ENCODE results near the gene EHF. TPM values are rescaled to one million over a fixed set of nuclear protein-coding genes. Genes with fewer than 3 reads are reported as not detected.

The EHF gene
- polyA plus RNA-seq, 1 of the 3 experiments (the other 2 are of a cell fraction): not detected

DNA sequence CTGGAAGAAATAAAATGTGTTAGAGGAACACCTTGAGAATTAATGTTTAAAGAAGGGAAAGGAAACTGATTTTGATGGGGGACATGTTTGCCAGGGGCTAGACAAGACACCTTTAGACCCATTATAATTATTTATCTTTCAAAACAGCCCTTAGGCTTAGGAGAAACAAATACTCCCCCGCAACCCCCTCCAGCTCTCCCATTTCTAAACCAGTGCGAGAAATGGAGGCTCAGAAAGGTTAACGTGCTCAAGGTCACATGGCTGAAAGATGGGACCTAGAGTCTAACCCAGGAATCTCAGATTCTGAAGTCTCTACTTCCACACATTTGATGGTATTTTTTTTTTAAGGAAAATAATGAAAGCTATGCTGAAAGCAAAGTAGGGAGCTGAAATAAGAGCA, 18.0 kb downstream of the EHF start:
- CTCF ChIA-PET: interaction anchor here (0.5 to 1.1 kb wide), 3 partner anchors 53 to 1004 kb away, joined by 3 to 4 read pairs (median 3); no protein-coding TSS in a partner anchor
- Histone ChIP-seq H2AFZ (ENCODE audit: low read depth) (no peak overlapping the region), H3K4me2 (no peak overlapping the region), H4K20me1 (ENCODE audit: insufficient read depth) (no peaks in the 10 kb centered on the region), H3K27ac (ENCODE audit: low read depth in 2 of 2, low read length in 1 of 2) (no peak overlapping the region), H3K27me3 (ENCODE audit: insufficient read depth) (no peaks in the 10 kb centered on the region; the same call in 1 of the 2 replicates), H3K9me3 (no peaks in the 10 kb centered on the region), H3K4me3 (ENCODE audit: low read depth in 2 of 2, low read length in 1 of 2) (no peak overlapping the region), H3K9ac (no peak overlapping the region), H3F3A (replicated peaks; ENCODE audit: insufficient read depth) (no peaks in the 10 kb centered on the region), H3K9me2 (no peaks in the 10 kb centered on the region), H3K36me3 (replicated peaks in 1 of 2; ENCODE audit: control insufficient read depth in 1 of 2, insufficient read depth in 2 of 2, low read length in 1 of 2) (no peaks in the 10 kb centered on the region), H3K4me1 (ENCODE audit: control insufficient read depth in 1 of 2, insufficient read depth in 2 of 2, low read depth in 1 of 2, low read length in 1 of 2) (peaks cover 3 to 5% of the 10 kb centered on the region in 2 experiments; a peak in 3 of 4 replicates), H3K79me2 (ENCODE audit: insufficient read depth) (no peaks in the 10 kb centered on the region)
- POLR2A ChIA-PET: no interaction called here
- TF ChIP-seq SMC3 (IDR thresholded peaks at IDR 0.05; ENCODE audit: low read depth, low read length): no peak
- no peak for TF ChIP-seq NRF1 (IDR thresholded peaks at IDR 0.05; ENCODE audit: low read depth, low read length)
- no peak for TF ChIP-seq FOXJ3 (CRISPR knock-in tag; IDR thresholded peaks at IDR 0.05)
- no peak for TF ChIP-seq RCOR1 (IDR thresholded peaks at IDR 0.05; ENCODE audit: low read length)
- TF ChIP-seq, protein P1, sequence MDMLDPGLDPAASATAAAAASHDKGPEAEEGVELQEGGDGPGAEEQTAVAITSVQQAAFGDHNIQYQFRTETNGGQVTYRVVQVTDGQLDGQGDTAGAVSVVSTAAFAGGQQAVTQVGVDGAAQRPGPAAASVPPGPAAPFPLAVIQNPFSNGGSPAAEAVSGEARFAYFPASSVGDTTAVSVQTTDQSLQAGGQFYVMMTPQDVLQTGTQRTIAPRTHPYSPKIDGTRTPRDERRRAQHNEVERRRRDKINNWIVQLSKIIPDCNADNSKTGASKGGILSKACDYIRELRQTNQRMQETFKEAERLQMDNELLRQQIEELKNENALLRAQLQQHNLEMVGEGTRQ (IDR thresholded peaks at IDR 0.05; ENCODE audit: borderline replicate concordance, low read depth, low read length): no peak
- TF ChIP-seq, protein P2, sequence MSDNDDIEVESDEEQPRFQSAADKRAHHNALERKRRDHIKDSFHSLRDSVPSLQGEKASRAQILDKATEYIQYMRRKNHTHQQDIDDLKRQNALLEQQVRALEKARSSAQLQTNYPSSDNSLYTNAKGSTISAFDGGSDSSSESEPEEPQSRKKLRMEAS (IDR thresholded peaks at IDR 0.05; ENCODE audit: low read depth): no peak
- no peak for TF ChIP-seq EP300 (IDR thresholded peaks at IDR 0.05; ENCODE audit: borderline replicate concordance in 1 of 2, low read depth in 1 of 2, low read length in 1 of 2)
- TF ChIP-seq JUND (IDR thresholded peaks at IDR 0.05): no peak
- no peak for TF ChIP-seq FOSL2 (IDR thresholded peaks at IDR 0.05; ENCODE audit: borderline replicate concordance, low read depth)
- TF ChIP-seq, protein P3, sequence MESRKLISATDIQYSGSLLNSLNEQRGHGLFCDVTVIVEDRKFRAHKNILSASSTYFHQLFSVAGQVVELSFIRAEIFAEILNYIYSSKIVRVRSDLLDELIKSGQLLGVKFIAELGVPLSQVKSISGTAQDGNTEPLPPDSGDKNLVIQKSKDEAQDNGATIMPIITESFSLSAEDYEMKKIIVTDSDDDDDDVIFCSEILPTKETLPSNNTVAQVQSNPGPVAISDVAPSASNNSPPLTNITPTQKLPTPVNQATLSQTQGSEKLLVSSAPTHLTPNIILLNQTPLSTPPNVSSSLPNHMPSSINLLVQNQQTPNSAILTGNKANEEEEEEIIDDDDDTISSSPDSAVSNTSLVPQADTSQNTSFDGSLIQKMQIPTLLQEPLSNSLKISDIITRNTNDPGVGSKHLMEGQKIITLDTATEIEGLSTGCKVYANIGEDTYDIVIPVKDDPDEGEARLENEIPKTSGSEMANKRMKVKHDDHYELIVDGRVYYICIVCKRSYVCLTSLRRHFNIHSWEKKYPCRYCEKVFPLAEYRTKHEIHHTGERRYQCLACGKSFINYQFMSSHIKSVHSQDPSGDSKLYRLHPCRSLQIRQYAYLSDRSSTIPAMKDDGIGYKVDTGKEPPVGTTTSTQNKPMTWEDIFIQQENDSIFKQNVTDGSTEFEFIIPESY (IDR thresholded peaks at IDR 0.05; ENCODE audit: borderline replicate concordance, low read depth): no peak
- TF ChIP-seq GABPA (IDR thresholded peaks at IDR 0.05; ENCODE audit: low read depth): no peak
- TF ChIP-seq, protein P4, sequence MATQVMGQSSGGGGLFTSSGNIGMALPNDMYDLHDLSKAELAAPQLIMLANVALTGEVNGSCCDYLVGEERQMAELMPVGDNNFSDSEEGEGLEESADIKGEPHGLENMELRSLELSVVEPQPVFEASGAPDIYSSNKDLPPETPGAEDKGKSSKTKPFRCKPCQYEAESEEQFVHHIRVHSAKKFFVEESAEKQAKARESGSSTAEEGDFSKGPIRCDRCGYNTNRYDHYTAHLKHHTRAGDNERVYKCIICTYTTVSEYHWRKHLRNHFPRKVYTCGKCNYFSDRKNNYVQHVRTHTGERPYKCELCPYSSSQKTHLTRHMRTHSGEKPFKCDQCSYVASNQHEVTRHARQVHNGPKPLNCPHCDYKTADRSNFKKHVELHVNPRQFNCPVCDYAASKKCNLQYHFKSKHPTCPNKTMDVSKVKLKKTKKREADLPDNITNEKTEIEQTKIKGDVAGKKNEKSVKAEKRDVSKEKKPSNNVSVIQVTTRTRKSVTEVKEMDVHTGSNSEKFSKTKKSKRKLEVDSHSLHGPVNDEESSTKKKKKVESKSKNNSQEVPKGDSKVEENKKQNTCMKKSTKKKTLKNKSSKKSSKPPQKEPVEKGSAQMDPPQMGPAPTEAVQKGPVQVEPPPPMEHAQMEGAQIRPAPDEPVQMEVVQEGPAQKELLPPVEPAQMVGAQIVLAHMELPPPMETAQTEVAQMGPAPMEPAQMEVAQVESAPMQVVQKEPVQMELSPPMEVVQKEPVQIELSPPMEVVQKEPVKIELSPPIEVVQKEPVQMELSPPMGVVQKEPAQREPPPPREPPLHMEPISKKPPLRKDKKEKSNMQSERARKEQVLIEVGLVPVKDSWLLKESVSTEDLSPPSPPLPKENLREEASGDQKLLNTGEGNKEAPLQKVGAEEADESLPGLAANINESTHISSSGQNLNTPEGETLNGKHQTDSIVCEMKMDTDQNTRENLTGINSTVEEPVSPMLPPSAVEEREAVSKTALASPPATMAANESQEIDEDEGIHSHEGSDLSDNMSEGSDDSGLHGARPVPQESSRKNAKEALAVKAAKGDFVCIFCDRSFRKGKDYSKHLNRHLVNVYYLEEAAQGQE (IDR thresholded peaks at IDR 0.05; ENCODE audit: low read depth, low read length): no peak
- TF ChIP-seq, protein P5, sequence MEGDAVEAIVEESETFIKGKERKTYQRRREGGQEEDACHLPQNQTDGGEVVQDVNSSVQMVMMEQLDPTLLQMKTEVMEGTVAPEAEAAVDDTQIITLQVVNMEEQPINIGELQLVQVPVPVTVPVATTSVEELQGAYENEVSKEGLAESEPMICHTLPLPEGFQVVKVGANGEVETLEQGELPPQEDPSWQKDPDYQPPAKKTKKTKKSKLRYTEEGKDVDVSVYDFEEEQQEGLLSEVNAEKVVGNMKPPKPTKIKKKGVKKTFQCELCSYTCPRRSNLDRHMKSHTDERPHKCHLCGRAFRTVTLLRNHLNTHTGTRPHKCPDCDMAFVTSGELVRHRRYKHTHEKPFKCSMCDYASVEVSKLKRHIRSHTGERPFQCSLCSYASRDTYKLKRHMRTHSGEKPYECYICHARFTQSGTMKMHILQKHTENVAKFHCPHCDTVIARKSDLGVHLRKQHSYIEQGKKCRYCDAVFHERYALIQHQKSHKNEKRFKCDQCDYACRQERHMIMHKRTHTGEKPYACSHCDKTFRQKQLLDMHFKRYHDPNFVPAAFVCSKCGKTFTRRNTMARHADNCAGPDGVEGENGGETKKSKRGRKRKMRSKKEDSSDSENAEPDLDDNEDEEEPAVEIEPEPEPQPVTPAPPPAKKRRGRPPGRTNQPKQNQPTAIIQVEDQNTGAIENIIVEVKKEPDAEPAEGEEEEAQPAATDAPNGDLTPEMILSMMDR (IDR thresholded peaks at IDR 0.05): no peak
- TF ChIP-seq, protein P6, sequence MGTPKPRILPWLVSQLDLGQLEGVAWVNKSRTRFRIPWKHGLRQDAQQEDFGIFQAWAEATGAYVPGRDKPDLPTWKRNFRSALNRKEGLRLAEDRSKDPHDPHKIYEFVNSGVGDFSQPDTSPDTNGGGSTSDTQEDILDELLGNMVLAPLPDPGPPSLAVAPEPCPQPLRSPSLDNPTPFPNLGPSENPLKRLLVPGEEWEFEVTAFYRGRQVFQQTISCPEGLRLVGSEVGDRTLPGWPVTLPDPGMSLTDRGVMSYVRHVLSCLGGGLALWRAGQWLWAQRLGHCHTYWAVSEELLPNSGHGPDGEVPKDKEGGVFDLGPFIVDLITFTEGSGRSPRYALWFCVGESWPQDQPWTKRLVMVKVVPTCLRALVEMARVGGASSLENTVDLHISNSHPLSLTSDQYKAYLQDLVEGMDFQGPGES (IDR thresholded peaks at IDR 0.05; ENCODE audit: low read depth, low read length): no peak
- no peak for TF ChIP-seq MXI1 (IDR thresholded peaks at IDR 0.05; ENCODE audit: low read depth, low read length)
- TF ChIP-seq GATA2 (CRISPR knock-in tag; IDR thresholded peaks at IDR 0.05): no peak
- WGBS (ENCODE audit: low lambda C conversion rate): 67% methylated on average over 3 of the region's 3 CpGs
- DNase-seq: no peak

Data from SK-N-SH (cell line).